ENCODE measurements around the gene GBP3.

DNA sequence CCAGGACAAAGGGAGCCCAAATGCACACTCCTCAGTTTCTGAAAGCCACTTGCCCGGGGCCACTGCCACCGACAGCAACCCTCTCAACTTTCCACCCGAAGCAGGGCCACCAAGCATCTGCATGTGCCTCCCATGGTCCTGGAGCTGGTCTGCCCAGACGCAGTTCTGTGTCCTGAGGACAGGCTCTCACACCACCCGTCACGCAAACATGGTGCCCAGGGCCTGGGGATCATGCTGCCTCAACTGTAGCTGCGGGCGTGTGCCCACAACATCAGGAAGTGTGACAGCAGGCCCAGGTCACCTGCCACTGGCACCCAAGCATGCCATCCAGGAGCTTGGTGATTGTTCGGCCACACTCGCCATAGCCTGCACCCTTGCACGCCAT, 28.0 kb upstream of the GBP3 start:
- TF ChIP-seq, protein P1, sequence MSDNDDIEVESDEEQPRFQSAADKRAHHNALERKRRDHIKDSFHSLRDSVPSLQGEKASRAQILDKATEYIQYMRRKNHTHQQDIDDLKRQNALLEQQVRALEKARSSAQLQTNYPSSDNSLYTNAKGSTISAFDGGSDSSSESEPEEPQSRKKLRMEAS (IDR thresholded peaks at IDR 0.05), result no peak
- TF ChIP-seq RAD21 (IDR thresholded peaks at IDR 0.05; ENCODE audit: low read depth) (no peak), ZBTB7A (IDR thresholded peaks at IDR 0.05; ENCODE audit: low read depth) (no peak), TAF1 (IDR thresholded peaks at IDR 0.05; ENCODE audit: low read depth) (no peak), TEAD4 (IDR thresholded peaks at IDR 0.05) (no peak), EP300 (IDR thresholded peaks at IDR 0.05; ENCODE audit: borderline replicate concordance) (no peak), NFIC (IDR thresholded peaks at IDR 0.05) (no peak), CEBPB (IDR thresholded peaks at IDR 0.05) (no peak), CREB1 (IDR thresholded peaks at IDR 0.05; ENCODE audit: low read depth) (no peak), YY1 (IDR thresholded peaks at IDR 0.05; ENCODE audit: low read depth) (no peak)
- TF ChIP-seq, protein P2, sequence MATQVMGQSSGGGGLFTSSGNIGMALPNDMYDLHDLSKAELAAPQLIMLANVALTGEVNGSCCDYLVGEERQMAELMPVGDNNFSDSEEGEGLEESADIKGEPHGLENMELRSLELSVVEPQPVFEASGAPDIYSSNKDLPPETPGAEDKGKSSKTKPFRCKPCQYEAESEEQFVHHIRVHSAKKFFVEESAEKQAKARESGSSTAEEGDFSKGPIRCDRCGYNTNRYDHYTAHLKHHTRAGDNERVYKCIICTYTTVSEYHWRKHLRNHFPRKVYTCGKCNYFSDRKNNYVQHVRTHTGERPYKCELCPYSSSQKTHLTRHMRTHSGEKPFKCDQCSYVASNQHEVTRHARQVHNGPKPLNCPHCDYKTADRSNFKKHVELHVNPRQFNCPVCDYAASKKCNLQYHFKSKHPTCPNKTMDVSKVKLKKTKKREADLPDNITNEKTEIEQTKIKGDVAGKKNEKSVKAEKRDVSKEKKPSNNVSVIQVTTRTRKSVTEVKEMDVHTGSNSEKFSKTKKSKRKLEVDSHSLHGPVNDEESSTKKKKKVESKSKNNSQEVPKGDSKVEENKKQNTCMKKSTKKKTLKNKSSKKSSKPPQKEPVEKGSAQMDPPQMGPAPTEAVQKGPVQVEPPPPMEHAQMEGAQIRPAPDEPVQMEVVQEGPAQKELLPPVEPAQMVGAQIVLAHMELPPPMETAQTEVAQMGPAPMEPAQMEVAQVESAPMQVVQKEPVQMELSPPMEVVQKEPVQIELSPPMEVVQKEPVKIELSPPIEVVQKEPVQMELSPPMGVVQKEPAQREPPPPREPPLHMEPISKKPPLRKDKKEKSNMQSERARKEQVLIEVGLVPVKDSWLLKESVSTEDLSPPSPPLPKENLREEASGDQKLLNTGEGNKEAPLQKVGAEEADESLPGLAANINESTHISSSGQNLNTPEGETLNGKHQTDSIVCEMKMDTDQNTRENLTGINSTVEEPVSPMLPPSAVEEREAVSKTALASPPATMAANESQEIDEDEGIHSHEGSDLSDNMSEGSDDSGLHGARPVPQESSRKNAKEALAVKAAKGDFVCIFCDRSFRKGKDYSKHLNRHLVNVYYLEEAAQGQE (IDR thresholded peaks at IDR 0.05; ENCODE audit: low read depth), result no peak
